HL-60 (cell line): ENCODE measurements around the gene NPAS1.

Experiments used
- DNase-seq, 2 experiments: peaks; one replicate each; pipeline ENCODE4 v3.0.0-alpha.2; 2010 to 2020; ENCODE audit warnings: low read depth in 1 of 2, low spot score in 1 of 2
- H3K27ac ChIP-seq: fragments of 250-450 bp; sonication (Bioruptor Pico); replicated peaks from 2 replicates; pipeline ENCODE4 v1.5.1; 2020; ENCODE audit warnings: mild to moderate bottlenecking, moderate library complexity
- H3K27me3 ChIP-seq: fragments of 250-450 bp; sonication (Bioruptor Pico); 2 replicates; pipeline ENCODE4 v1.5.1; 2021; ENCODE audit warnings: mild to moderate bottlenecking, moderate library complexity; ENCODE audit not compliant: insufficient read depth, poor library complexity, severe bottlenecking
- H3K4me3 ChIP-seq: replicated peaks from 2 replicates; pipeline ENCODE4 v1.5.1; 2011; ENCODE audit warnings: mild to moderate bottlenecking, control low read depth, low read length; ENCODE audit not compliant: insufficient read depth
- CTCF ChIP-seq: IDR thresholded peaks from one replicate; pipeline ENCODE4 v1.5.1; 2011; ENCODE audit warnings: low read length, control low read depth, inconsistent platforms; ENCODE audit not compliant: insufficient read depth
- GABPA ChIP-seq: IDR thresholded peaks from 2 replicates; pipeline ENCODE4 v1.6.1; 2012; ENCODE audit warnings: low read depth
- POLR2AphosphoS5 ChIP-seq: IDR thresholded peaks from 2 replicates; pipeline ENCODE4 v1.6.1; 2012; ENCODE audit warnings: low read depth
- SPI1 ChIP-seq: IDR thresholded peaks from 2 replicates; pipeline ENCODE4 v1.6.1; 2012; ENCODE audit warnings: low read depth, mild to moderate bottlenecking, borderline replicate concordance
- TF ChIP-seq, protein P1 (sequence below): IDR thresholded peaks from 2 replicates; pipeline ENCODE4 v1.6.1; 2012; ENCODE audit warnings: low read depth; ENCODE audit not compliant: insufficient replicate concordance

Gene NPAS1

GRCh38 chr19:46974181-46974580 is 45.5 kb upstream of the NPAS1 start:
- TF ChIP-seq, protein P1, sequence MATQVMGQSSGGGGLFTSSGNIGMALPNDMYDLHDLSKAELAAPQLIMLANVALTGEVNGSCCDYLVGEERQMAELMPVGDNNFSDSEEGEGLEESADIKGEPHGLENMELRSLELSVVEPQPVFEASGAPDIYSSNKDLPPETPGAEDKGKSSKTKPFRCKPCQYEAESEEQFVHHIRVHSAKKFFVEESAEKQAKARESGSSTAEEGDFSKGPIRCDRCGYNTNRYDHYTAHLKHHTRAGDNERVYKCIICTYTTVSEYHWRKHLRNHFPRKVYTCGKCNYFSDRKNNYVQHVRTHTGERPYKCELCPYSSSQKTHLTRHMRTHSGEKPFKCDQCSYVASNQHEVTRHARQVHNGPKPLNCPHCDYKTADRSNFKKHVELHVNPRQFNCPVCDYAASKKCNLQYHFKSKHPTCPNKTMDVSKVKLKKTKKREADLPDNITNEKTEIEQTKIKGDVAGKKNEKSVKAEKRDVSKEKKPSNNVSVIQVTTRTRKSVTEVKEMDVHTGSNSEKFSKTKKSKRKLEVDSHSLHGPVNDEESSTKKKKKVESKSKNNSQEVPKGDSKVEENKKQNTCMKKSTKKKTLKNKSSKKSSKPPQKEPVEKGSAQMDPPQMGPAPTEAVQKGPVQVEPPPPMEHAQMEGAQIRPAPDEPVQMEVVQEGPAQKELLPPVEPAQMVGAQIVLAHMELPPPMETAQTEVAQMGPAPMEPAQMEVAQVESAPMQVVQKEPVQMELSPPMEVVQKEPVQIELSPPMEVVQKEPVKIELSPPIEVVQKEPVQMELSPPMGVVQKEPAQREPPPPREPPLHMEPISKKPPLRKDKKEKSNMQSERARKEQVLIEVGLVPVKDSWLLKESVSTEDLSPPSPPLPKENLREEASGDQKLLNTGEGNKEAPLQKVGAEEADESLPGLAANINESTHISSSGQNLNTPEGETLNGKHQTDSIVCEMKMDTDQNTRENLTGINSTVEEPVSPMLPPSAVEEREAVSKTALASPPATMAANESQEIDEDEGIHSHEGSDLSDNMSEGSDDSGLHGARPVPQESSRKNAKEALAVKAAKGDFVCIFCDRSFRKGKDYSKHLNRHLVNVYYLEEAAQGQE, result no peak
- TF ChIP-seq CTCF (no peak), POLR2AphosphoS5 (no peak), GABPA (no peak), SPI1 (no peak)
- no peak overlapping the region for H3K27ac ChIP-seq
- no peak for DNase-seq
- no peak overlapping the region for H3K4me3 ChIP-seq
- no peaks in the 10 kb centered on the region for H3K27me3 ChIP-seq

DNA sequence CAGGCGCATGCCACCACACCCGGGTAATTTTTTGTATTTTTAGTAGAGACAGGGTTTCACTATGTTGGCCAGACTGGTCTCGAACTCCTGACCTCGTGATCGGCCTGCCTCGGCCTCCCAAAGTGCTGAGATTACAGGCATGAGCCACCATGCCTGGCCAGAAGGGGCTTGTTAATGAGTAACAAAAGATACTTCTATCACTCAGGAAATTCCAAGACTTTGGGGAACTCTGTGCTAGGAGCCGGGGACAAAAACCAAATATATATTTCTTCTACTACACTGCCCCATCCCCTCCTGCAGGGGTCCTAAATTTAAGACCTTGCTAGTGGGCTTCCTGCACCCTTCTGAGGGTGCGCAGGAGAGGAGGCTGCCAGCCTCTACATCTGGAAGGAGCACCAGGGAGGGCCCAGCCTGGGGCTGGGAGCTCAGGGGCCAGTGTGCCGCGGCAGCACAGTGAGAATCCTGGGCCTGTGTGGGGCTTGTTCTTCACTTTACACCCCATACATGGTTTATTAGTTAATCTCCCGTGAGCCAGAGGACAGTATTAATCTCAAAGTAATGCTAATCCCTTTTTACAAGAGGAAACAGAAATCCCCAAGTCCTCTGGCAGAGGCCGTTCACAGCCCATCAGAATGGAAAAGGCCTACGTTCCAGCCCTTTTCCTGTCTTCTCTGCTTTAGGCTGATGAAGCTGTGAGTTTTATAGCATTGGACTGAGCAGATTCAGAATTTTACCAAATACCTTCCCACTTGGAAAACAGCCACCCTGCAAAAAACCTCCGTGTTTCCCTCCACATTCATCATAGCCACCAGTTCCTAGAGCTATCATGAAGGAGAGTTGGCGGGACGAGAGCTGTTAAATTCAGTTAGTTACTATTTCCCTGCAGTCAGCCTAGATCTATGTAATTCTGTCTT is 44.4 kb upstream of the NPAS1 start:
- TF ChIP-seq CTCF (no peak), POLR2AphosphoS5 (no peak), GABPA (no peak), SPI1 (no peak)
- TF ChIP-seq, protein P1, result no peak
- Histone ChIP-seq H3K27me3 (no peaks in the 10 kb centered on the region), H3K27ac (no peak overlapping the region), H3K4me3 (no peak overlapping the region)
- no peak for DNase-seq

- Histone ChIP-seq H3K27ac (no peak overlapping the region), H3K27me3 (no peaks in the 10 kb centered on the region), H3K4me3 (no peak overlapping the region)
- no peak for TF ChIP-seq CTCF
- no peak for TF ChIP-seq GABPA
- no peak for TF ChIP-seq POLR2AphosphoS5
- DNase-seq, result no peak
Measured at GRCh38 chr19:46975925-46976782, 43.5 kb upstream of the NPAS1 start.
